ENCODE results near the gene SLAMF1. TPM values are rescaled to one million over a fixed set of nuclear protein-coding genes. Genes with fewer than 3 reads are reported as not detected.

Gene SLAMF1
- total RNA-seq, 1 donor from 2014 or later: not detected

DNA sequence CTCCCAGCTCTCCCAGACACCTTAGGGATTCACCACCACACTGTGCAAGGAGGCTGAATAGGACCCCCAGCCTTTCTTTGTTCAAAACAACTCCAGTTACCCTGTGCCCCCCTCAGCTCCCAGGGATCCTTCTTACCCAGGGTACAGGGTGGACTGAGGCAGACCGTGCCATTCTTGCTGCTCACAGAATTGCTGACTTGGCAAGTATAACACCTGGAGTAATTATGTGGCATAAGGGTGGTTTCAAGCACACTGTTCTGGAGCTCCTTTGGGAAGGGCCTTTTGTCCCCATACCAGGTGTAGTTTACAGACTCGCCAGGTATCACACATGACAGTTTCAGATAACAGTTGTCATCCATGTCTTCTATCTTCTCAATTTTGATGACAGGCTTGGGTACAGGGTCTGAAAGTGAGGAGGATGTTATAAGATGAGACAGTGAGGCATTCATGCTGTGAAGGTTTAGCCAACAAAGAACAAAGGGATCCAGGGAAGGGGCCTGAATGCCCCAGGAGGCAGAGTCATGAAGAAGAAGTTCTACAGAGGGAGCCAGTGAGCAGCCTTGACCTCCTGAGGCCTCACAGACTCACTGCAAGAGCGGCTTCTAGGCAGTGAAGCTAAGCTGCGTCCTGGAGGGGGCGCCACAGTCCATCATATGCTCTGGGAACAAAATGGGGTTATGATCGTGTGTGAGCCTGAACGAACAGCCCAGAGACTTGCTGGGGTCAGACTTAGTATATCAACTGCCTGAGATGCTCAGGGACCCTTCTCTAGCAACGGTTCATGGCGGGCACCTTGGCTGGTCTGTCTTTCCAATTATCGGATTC is 34.4 kb upstream of the SLAMF1 start:
- Histone ChIP-seq H3K9me3 (ENCODE audit: insufficient read depth, low read depth, low read length) (no peaks in the 10 kb centered on the region), H2AFZ (ENCODE audit: low read depth, low read length) (no peak overlapping the region), H3K4me2 (ENCODE audit: low read length) (no peak overlapping the region), H3K27ac (ENCODE audit: low read depth, low read length) (no peak overlapping the region), H3K9ac (ENCODE audit: low read length) (no peak overlapping the region), H3K36me3 (ENCODE audit: insufficient read depth, low read length) (no peaks in the 10 kb centered on the region), H3K4me1 (ENCODE audit: insufficient read depth, low read length) (no peaks in the 10 kb centered on the region), H3K4me3 (ENCODE audit: insufficient read depth, low read depth, low read length) (no peak overlapping the region), H3K79me2 (ENCODE audit: insufficient read depth, low read length) (no peaks in the 10 kb centered on the region), H4K20me1 (ENCODE audit: insufficient read depth, low read length) (no peaks in the 10 kb centered on the region), H3K27me3 (ENCODE audit: insufficient read depth, low read length) (no peaks in the 10 kb centered on the region)
- peaks cover 42% of the 10 kb centered on the region for H3K27me3 Mint-ChIP-seq (ENCODE audit: low read depth, unreplicated experiment)
- H3K27ac Mint-ChIP-seq (ENCODE audit: unreplicated experiment): no peak overlapping the region
- H3K4me3 Mint-ChIP-seq (ENCODE audit: unreplicated experiment): no peak overlapping the region
- TF ChIP-seq EZH2 (IDR thresholded peaks at IDR 0.05; ENCODE audit: insufficient read depth, low read length): no peak
- TF ChIP-seq, protein P1, sequence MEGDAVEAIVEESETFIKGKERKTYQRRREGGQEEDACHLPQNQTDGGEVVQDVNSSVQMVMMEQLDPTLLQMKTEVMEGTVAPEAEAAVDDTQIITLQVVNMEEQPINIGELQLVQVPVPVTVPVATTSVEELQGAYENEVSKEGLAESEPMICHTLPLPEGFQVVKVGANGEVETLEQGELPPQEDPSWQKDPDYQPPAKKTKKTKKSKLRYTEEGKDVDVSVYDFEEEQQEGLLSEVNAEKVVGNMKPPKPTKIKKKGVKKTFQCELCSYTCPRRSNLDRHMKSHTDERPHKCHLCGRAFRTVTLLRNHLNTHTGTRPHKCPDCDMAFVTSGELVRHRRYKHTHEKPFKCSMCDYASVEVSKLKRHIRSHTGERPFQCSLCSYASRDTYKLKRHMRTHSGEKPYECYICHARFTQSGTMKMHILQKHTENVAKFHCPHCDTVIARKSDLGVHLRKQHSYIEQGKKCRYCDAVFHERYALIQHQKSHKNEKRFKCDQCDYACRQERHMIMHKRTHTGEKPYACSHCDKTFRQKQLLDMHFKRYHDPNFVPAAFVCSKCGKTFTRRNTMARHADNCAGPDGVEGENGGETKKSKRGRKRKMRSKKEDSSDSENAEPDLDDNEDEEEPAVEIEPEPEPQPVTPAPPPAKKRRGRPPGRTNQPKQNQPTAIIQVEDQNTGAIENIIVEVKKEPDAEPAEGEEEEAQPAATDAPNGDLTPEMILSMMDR (IDR thresholded peaks at IDR 0.05; ENCODE audit: insufficient read depth, low read depth, low read length): peak; percentile 33
- no peaks in the 10 kb centered on the region for H3K9me3 Mint-ChIP-seq (ENCODE audit: unreplicated experiment)
- H3K36me3 Mint-ChIP-seq (ENCODE audit: low read depth, unreplicated experiment): no peaks in the 10 kb centered on the region
- FAIRE-seq (no peak), DNase-seq (ENCODE audit: low read depth) (no peak)
- no peaks in the 10 kb centered on the region for H3K4me1 Mint-ChIP-seq (ENCODE audit: low read depth, unreplicated experiment)

DNA sequence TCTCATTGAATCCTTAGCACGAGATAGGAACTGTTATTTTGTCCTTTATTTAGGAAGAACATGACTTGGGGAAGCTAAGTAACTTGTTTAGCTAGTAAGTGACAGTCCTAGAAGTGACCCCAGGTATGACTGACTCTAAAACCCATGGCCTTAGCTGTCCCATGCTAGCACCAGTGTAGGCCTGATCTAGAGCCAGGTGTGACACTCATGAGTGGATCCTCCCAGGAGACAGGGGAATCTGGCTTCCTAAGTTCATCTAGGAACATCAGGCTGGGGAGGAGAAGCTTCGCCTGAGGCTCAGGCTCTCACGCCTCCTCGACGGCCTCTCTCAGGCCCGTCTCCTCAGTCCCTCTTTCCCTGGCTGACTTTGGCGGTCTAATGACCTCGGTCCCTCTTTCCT is 33.6 kb upstream of the SLAMF1 start:
- H2AFZ ChIP-seq (ENCODE audit: low read depth, low read length): no peak overlapping the region
- no peaks in the 10 kb centered on the region for H3K36me3 ChIP-seq (ENCODE audit: insufficient read depth, low read length)
- H4K20me1 ChIP-seq (ENCODE audit: insufficient read depth, low read length): no peaks in the 10 kb centered on the region
- H3K4me3 Mint-ChIP-seq (ENCODE audit: unreplicated experiment): no peak overlapping the region
- no peaks in the 10 kb centered on the region for H3K4me1 Mint-ChIP-seq (ENCODE audit: low read depth, unreplicated experiment)
- H3K27me3 ChIP-seq (ENCODE audit: insufficient read depth, low read length): no peaks in the 10 kb centered on the region
- no peaks in the 10 kb centered on the region for H3K79me2 ChIP-seq (ENCODE audit: insufficient read depth, low read length)
- H3K36me3 Mint-ChIP-seq (ENCODE audit: low read depth, unreplicated experiment): no peaks in the 10 kb centered on the region
- FAIRE-seq (no peak), DNase-seq (ENCODE audit: low read depth) (no peak)
- H3K4me2 ChIP-seq (ENCODE audit: low read length): no peak overlapping the region
- no peak overlapping the region for H3K4me3 ChIP-seq (ENCODE audit: insufficient read depth, low read depth, low read length)
- no peak overlapping the region for H3K9ac ChIP-seq (ENCODE audit: low read length)
- no peak overlapping the region for H3K27ac Mint-ChIP-seq (ENCODE audit: unreplicated experiment)
- no peaks in the 10 kb centered on the region for H3K9me3 Mint-ChIP-seq (ENCODE audit: unreplicated experiment)
- TF ChIP-seq, protein P1 (IDR thresholded peaks at IDR 0.05; ENCODE audit: insufficient read depth, low read depth, low read length): no peak
- no peak for TF ChIP-seq EZH2 (IDR thresholded peaks at IDR 0.05; ENCODE audit: insufficient read depth, low read length)
- H3K27ac ChIP-seq (ENCODE audit: low read depth, low read length): no peak overlapping the region
- no peaks in the 10 kb centered on the region for H3K9me3 ChIP-seq (ENCODE audit: insufficient read depth, low read depth, low read length)
- H3K4me1 ChIP-seq (ENCODE audit: insufficient read depth, low read length): no peaks in the 10 kb centered on the region
- peaks cover 42% of the 10 kb centered on the region for H3K27me3 Mint-ChIP-seq (ENCODE audit: low read depth, unreplicated experiment)

DNA sequence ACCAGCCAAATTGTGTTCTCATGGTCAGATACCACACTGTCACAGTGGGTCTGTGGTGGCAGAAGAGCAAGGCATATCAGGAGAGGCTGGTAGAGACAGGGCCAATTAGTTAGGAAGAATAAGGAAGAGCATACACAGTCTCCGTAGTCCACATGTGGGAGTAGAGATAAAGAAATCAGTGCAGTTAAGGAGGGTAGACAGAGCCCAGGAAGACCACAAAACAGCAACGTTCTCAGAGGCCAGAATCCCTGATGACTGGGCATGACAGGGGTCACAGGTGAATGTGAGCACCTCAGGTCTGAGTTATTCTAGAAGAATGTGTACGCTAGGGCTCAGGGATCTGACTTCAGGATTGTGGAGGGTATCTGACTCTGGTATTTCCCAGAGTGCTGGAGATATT is 33.0 kb upstream of the SLAMF1 start:
- FAIRE-seq: no peak
- H3K4me1 Mint-ChIP-seq (ENCODE audit: low read depth, unreplicated experiment): no peaks in the 10 kb centered on the region
- H3K27ac Mint-ChIP-seq (ENCODE audit: unreplicated experiment): no peak overlapping the region
- Histone ChIP-seq H3K9me3 (ENCODE audit: insufficient read depth, low read depth, low read length) (no peaks in the 10 kb centered on the region), H2AFZ (ENCODE audit: low read depth, low read length) (no peak overlapping the region), H3K36me3 (ENCODE audit: insufficient read depth, low read length) (no peaks in the 10 kb centered on the region), H3K79me2 (ENCODE audit: insufficient read depth, low read length) (no peaks in the 10 kb centered on the region), H4K20me1 (ENCODE audit: insufficient read depth, low read length) (no peaks in the 10 kb centered on the region), H3K4me1 (ENCODE audit: insufficient read depth, low read length) (no peaks in the 10 kb centered on the region), H3K27ac (ENCODE audit: low read depth, low read length) (no peak overlapping the region), H3K4me2 (ENCODE audit: low read length) (no peak overlapping the region), H3K4me3 (ENCODE audit: insufficient read depth, low read depth, low read length) (no peak overlapping the region), H3K9ac (ENCODE audit: low read length) (no peak overlapping the region), H3K27me3 (ENCODE audit: insufficient read depth, low read length) (no peaks in the 10 kb centered on the region)
- H3K9me3 Mint-ChIP-seq (ENCODE audit: unreplicated experiment): no peaks in the 10 kb centered on the region
- TF ChIP-seq, protein P1 (IDR thresholded peaks at IDR 0.05; ENCODE audit: insufficient read depth, low read depth, low read length): no peak
- TF ChIP-seq EZH2 (IDR thresholded peaks at IDR 0.05; ENCODE audit: insufficient read depth, low read length): no peak
- H3K27me3 Mint-ChIP-seq (ENCODE audit: low read depth, unreplicated experiment): peaks cover 40% of the 10 kb centered on the region
- no peaks in the 10 kb centered on the region for H3K36me3 Mint-ChIP-seq (ENCODE audit: low read depth, unreplicated experiment)
- H3K4me3 Mint-ChIP-seq (ENCODE audit: unreplicated experiment): no peak overlapping the region
- DNase-seq (ENCODE audit: low read depth): no peak
